ENCODE data around the gene GFRA4. TPM values are rescaled to one million over a fixed set of nuclear protein-coding genes. Genes with fewer than 3 reads are reported as not detected.
A peak's percentile ranks its signal among the peaks of the same experiment; 100 is the strongest.

GFRA4 gene
- total RNA-seq, 5 donors from 2014 or later (not counting 1 experiment from before 2014, with no cell fraction given) = not detected

GRCh38 chr20:3680701-3681351, 17.6 kb upstream of the GFRA4 start:
- no peak overlapping the region for H3K27ac ChIP-seq (ENCODE audit: low read length)
- no peaks in the 10 kb centered on the region for H3K9me3 Mint-ChIP-seq
- no peak for DNase-seq
- peaks cover 39 to 55% of the 10 kb centered on the region in 2 donors for H3K27me3 Mint-ChIP-seq
- WGBS (ENCODE audit: insufficient coverage) = 88% methylated on average over 10 of the region's 15 CpGs
- CTCF ChIA-PET = no interaction called here
- POLR2A ChIA-PET = no interaction called here
- no peaks in the 10 kb centered on the region for H3K9me3 ChIP-seq
- H3K4me1 ChIP-seq (ENCODE audit: control insufficient read depth in 1 of 2, extremely low read depth in 1 of 2, insufficient read depth in 2 of 2, low read length in 2 of 2) = peaks cover 0 to 13% of the 10 kb centered on the region in 2 experiments
- ATAC-seq (replicated peaks in 1 of 4) = no peak
- peak overlapping the region in 1 of 3 donors; percentile 34 for H3K4me3 Mint-ChIP-seq
- no peak overlapping the region for H3K27ac Mint-ChIP-seq
- peaks cover 3 to 8% (median 7%) of the 10 kb centered on the region in 3 donors for H3K4me1 Mint-ChIP-seq
- no peaks in the 10 kb centered on the region for H3K36me3 Mint-ChIP-seq
- no peak overlapping the region for H3K4me3 ChIP-seq (ENCODE audit: control insufficient read depth in 1 of 2, extremely low read depth in 1 of 2, low read length in 1 of 2)
- H3K27me3 ChIP-seq (replicated peaks in 1 of 2; ENCODE audit: control insufficient read depth in 2 of 2, extremely low read depth in 1 of 2, insufficient read depth in 2 of 2, low read length in 1 of 2) = peaks cover 0 to 70% of the 10 kb centered on the region in 2 experiments
- H3K36me3 ChIP-seq (ENCODE audit: control insufficient read depth in 2 of 2, extremely low read depth in 1 of 2, insufficient read depth in 1 of 2, low read length in 1 of 2) = no peaks in the 10 kb centered on the region

DNA sequence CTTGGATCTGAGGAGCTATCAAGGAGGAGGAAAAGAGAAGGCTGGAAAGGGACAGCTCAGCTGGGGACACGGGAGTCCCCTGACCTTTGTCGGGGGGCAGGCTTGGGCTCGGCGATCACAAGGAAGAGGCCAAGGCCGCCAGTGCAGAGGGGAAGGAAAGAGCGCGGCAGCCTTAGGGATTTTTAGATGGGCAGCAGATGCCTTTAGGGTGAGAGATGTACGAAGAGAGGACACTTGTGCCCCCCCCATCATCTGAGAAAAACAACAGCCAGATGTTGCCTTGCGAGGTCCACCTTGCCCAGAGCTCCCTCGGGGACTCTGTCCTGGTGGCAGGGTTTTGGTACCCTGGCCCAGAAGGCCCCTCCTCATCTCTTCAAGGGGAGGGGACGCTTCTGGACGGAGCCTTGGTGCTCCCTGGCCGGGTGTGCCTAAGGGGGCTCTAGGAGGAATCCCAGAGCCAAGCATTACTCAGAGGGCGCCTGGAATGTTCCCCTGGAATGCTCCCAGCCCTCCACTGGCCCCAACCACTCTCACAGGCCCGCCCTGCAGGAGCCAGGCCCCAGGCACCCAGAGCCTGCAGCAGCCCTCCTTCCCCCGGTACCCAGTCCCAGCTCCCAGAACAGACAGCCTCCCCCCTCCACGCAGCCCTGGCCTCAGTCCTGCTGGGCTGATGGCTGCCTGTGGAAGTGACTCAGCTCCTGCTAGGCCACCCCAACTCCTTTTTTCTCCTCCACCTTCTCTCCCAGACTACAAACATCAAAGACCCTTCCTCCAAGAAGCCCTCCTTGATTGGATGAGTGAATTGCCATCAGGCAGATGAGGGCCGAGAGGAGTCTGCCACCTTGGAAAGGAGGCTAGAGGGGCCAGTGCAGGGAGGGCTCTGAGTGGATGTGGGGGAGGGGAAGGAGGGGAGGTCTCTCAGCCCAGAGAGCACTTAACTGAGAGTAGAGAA, 16.8 kb upstream of the GFRA4 start:
- DNase-seq (no peak), ATAC-seq (replicated peaks in 1 of 4) (no peak)
- Histone ChIP-seq H3K4me3 (ENCODE audit: control insufficient read depth in 1 of 2, extremely low read depth in 1 of 2, low read length in 1 of 2) (no peak overlapping the region), H3K27ac (ENCODE audit: low read length) (no peak overlapping the region), H3K27me3 (replicated peaks in 1 of 2; ENCODE audit: control insufficient read depth in 2 of 2, extremely low read depth in 1 of 2, insufficient read depth in 2 of 2, low read length in 1 of 2) (peaks cover 1 to 75% of the 10 kb centered on the region in 2 experiments), H3K9me3 (no peaks in the 10 kb centered on the region), H3K4me1 (ENCODE audit: control insufficient read depth in 1 of 2, extremely low read depth in 1 of 2, insufficient read depth in 2 of 2, low read length in 2 of 2) (peaks cover 0 to 13% of the 10 kb centered on the region in 2 experiments), H3K36me3 (ENCODE audit: control insufficient read depth in 2 of 2, extremely low read depth in 1 of 2, insufficient read depth in 1 of 2, low read length in 1 of 2) (no peaks in the 10 kb centered on the region)
- H3K4me3 Mint-ChIP-seq = no peak overlapping the region
- H3K27ac Mint-ChIP-seq = no peak overlapping the region
- peaks cover 47 to 59% of the 10 kb centered on the region in 2 donors for H3K27me3 Mint-ChIP-seq
- WGBS (ENCODE audit: insufficient coverage) = 63% methylated on average over 12 of the region's 18 CpGs
- no peaks in the 10 kb centered on the region for H3K9me3 Mint-ChIP-seq
- ChIA-PET CTCF (no interaction called here), POLR2A (no interaction called here)
- H3K36me3 Mint-ChIP-seq = no peaks in the 10 kb centered on the region
- H3K4me1 Mint-ChIP-seq = peaks cover 3 to 8% (median 7%) of the 10 kb centered on the region in 3 donors

DNA sequence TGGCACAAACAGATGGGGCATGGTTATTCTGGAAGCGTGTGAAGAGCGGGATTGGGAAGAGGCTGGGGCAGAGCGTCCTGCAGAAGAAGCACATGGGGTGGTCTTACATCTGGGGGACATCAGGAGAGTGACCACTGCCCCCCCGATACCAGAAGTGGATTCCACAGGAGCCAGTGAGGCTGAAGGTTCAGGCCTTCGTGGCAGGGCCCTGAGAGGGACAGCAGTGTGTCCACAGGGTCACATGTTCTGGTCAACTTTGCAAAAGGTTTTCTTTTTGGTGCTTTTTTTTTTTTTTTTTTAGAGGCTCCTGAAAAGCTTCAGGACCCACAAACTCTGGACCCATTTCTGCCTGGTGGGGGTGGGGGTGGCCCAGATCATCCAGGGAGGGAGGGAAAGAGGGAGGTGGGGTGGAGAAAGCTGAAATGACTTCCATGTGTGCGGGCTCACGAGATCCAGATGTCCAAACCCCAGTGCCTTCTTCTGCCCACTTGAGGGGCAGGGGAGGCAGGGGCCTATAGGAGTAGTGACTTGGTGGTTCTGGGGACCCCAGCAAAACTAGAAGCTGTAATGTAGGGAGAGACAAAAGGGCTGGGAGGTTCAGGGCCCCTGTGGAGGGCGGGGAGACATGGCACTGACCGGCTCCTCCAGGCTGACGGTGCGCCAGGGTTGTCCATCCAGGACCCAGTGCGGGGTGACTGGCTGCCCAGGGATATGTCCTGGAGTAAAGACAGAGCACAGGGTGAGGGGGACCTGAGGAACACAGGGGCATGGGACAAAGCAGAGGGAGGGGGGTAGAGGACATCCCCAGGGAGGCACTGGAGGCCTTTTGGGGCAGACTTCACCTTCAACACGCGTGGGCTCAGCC, 15.9 kb upstream of the GFRA4 start:
- no peaks in the 10 kb centered on the region for H3K9me3 ChIP-seq
- Mint-ChIP-seq H3K27me3 (peaks cover 50 to 61% of the 10 kb centered on the region in 2 donors), H3K9me3 (no peaks in the 10 kb centered on the region), H3K4me1 (peaks cover 3 to 8% (median 7%) of the 10 kb centered on the region in 3 donors), H3K36me3 (no peaks in the 10 kb centered on the region), H3K27ac (no peak overlapping the region), H3K4me3 (no peak overlapping the region)
- no peak for ATAC-seq (replicated peaks in 1 of 4)
- H3K4me3 ChIP-seq (ENCODE audit: control insufficient read depth in 1 of 2, extremely low read depth in 1 of 2, low read length in 1 of 2) = no peak overlapping the region
- peaks cover 2 to 85% of the 10 kb centered on the region in 2 experiments for H3K27me3 ChIP-seq (replicated peaks in 1 of 2; ENCODE audit: control insufficient read depth in 2 of 2, extremely low read depth in 1 of 2, insufficient read depth in 2 of 2, low read length in 1 of 2)
- peaks cover 0 to 13% of the 10 kb centered on the region in 2 experiments for H3K4me1 ChIP-seq (ENCODE audit: control insufficient read depth in 1 of 2, extremely low read depth in 1 of 2, insufficient read depth in 2 of 2, low read length in 2 of 2)
- CTCF ChIA-PET = interaction anchor here (0.6 to 1.0 kb wide), 2 partner anchors 18 to 33 kb away, joined by 3 to 5 read pairs; partner anchors contain the start of gene SIGLEC1 (in 1 of the 2)
- H3K36me3 ChIP-seq (ENCODE audit: control insufficient read depth in 2 of 2, extremely low read depth in 1 of 2, insufficient read depth in 1 of 2, low read length in 1 of 2) = no peaks in the 10 kb centered on the region
- no peak overlapping the region for H3K27ac ChIP-seq (ENCODE audit: low read length)
- POLR2A ChIA-PET = no interaction called here
- DNase-seq = no peak
- whole genome bisulfite sequencing (ENCODE audit: insufficient coverage) = 81% methylated on average over 10 of the region's 14 CpGs

- no peak overlapping the region for H3K4me3 ChIP-seq (ENCODE audit: control insufficient read depth in 1 of 2, extremely low read depth in 1 of 2, low read length in 1 of 2)
- H3K27ac Mint-ChIP-seq = no peak overlapping the region
- peaks cover 3 to 8% (median 7%) of the 10 kb centered on the region in 3 donors for H3K4me1 Mint-ChIP-seq
- ATAC-seq (replicated peaks in 1 of 4) (no peak), DNase-seq (no peak)
- H3K36me3 ChIP-seq (ENCODE audit: control insufficient read depth in 2 of 2, extremely low read depth in 1 of 2, insufficient read depth in 1 of 2, low read length in 1 of 2) = no peaks in the 10 kb centered on the region
- H3K27ac ChIP-seq (ENCODE audit: low read length) = no peak overlapping the region
- 70% methylated on average over 2 of the region's 2 CpGs for WGBS (ENCODE audit: insufficient coverage)
- ChIA-PET CTCF (no interaction called here), POLR2A (no interaction called here)
- H3K9me3 Mint-ChIP-seq = no peaks in the 10 kb centered on the region
- H3K4me3 Mint-ChIP-seq = no peak overlapping the region
- H3K27me3 Mint-ChIP-seq = peaks cover 46 to 57% of the 10 kb centered on the region in 2 donors
- peaks cover 0 to 13% of the 10 kb centered on the region in 2 experiments for H3K4me1 ChIP-seq (ENCODE audit: control insufficient read depth in 1 of 2, extremely low read depth in 1 of 2, insufficient read depth in 2 of 2, low read length in 2 of 2)
- H3K27me3 ChIP-seq (replicated peaks in 1 of 2; ENCODE audit: control insufficient read depth in 2 of 2, extremely low read depth in 1 of 2, insufficient read depth in 2 of 2, low read length in 1 of 2) = peaks cover 2 to 89% of the 10 kb centered on the region in 2 experiments
- H3K9me3 ChIP-seq = no peaks in the 10 kb centered on the region
- no peaks in the 10 kb centered on the region for H3K36me3 Mint-ChIP-seq
Measured at GRCh38 chr20:3678198-3678597, 15.0 kb upstream of the GFRA4 start.

DNA sequence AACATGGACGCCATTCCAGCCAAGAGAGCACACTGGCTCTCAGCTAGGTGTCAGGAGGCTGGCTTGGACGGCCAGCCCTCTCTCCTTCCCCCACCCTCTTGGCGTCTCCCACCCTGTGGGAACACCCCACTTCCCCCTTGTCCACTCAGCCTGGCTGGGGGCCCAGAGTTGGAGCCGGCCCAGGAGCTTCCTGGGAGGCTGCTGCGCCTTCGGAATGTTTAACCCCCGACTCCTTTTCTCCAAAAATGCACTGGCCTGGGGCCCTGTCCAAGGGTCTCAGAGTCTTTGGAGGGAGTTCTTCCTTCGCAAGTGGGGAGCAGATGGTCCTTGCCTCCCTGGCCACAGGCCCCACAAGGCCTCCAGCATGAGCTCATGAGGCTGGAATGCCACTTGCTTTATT, 14.5 kb upstream of the GFRA4 start:
- H3K36me3 Mint-ChIP-seq = no peaks in the 10 kb centered on the region
- Histone ChIP-seq H3K9me3 (no peaks in the 10 kb centered on the region), H3K27me3 (replicated peaks in 1 of 2; ENCODE audit: control insufficient read depth in 2 of 2, extremely low read depth in 1 of 2, insufficient read depth in 2 of 2, low read length in 1 of 2) (peaks cover 4 to 90% of the 10 kb centered on the region in 2 experiments), H3K36me3 (ENCODE audit: control insufficient read depth in 2 of 2, extremely low read depth in 1 of 2, insufficient read depth in 1 of 2, low read length in 1 of 2) (no peaks in the 10 kb centered on the region), H3K4me3 (ENCODE audit: control insufficient read depth in 1 of 2, extremely low read depth in 1 of 2, low read length in 1 of 2) (no peak overlapping the region), H3K4me1 (ENCODE audit: control insufficient read depth in 1 of 2, extremely low read depth in 1 of 2, insufficient read depth in 2 of 2, low read length in 2 of 2) (peaks cover 0 to 16% of the 10 kb centered on the region in 2 experiments), H3K27ac (ENCODE audit: low read length) (no peak overlapping the region)
- H3K9me3 Mint-ChIP-seq = no peaks in the 10 kb centered on the region
- 81% methylated on average over 7 of the region's 8 CpGs for WGBS (ENCODE audit: insufficient coverage)
- ATAC-seq (replicated peaks in 1 of 4) = no peak
- H3K27me3 Mint-ChIP-seq = peaks cover 45 to 58% of the 10 kb centered on the region in 2 donors
- H3K4me3 Mint-ChIP-seq = no peak overlapping the region
- DNase-seq = no peak
- peaks cover 5 to 11% (median 7%) of the 10 kb centered on the region in 3 donors for H3K4me1 Mint-ChIP-seq
- H3K27ac Mint-ChIP-seq = no peak overlapping the region
- ChIA-PET CTCF (interaction anchor here in 1 of 2 donors (1.1 kb wide), 1 partner anchor 143 kb away, joined by 3 read pairs; no protein-coding TSS in a partner anchor), POLR2A (no interaction called here)
